Activated naive CD8-positive, alpha-beta T cell (primary cell): ENCODE data around the gene NR2F1.

ENCODE experiments used
- H3K27ac Mint-ChIP-seq: one replicate; pipeline ENCODE4 v1.8.0; 2021; ENCODE audit warnings: mixed read lengths
- H3K27me3 Mint-ChIP-seq: one replicate; pipeline ENCODE4 v1.8.0; 2021; ENCODE audit warnings: mixed read lengths
- H3K36me3 Mint-ChIP-seq: one replicate; pipeline ENCODE4 v1.8.0; 2021; ENCODE audit warnings: mixed read lengths
- H3K4me1 Mint-ChIP-seq: one replicate; pipeline ENCODE4 v1.8.0; 2021; ENCODE audit warnings: low read depth, mixed read lengths
- H3K4me3 Mint-ChIP-seq: one replicate; pipeline ENCODE4 v1.8.0; 2021; ENCODE audit warnings: mild to moderate bottlenecking, mixed read lengths
- H3K9me3 Mint-ChIP-seq: one replicate; pipeline ENCODE4 v1.8.0; 2021; ENCODE audit warnings: low read depth, mixed read lengths

Gene NR2F1

GRCh38 chr5:93604644-93605515 is 21.9 kb downstream of the NR2F1 start:
- no peaks in the 10 kb centered on the region for H3K9me3 Mint-ChIP-seq
- no peak overlapping the region for H3K4me3 Mint-ChIP-seq
- peaks cover 20% of the 10 kb centered on the region for H3K4me1 Mint-ChIP-seq
- H3K27me3 Mint-ChIP-seq = peaks cover 59% of the 10 kb centered on the region
- H3K27ac Mint-ChIP-seq = no peak overlapping the region
- H3K36me3 Mint-ChIP-seq = no peaks in the 10 kb centered on the region

- H3K4me3 Mint-ChIP-seq = no peak overlapping the region
- H3K27ac Mint-ChIP-seq = no peak overlapping the region
- H3K27me3 Mint-ChIP-seq = peaks cover 69% of the 10 kb centered on the region
- no peaks in the 10 kb centered on the region for H3K36me3 Mint-ChIP-seq
- peaks cover 20% of the 10 kb centered on the region for H3K4me1 Mint-ChIP-seq
- no peaks in the 10 kb centered on the region for H3K9me3 Mint-ChIP-seq
Measured at GRCh38 chr5:93606382-93606752, 23.3 kb downstream of the NR2F1 start.

- peaks cover 18% of the 10 kb centered on the region for H3K4me1 Mint-ChIP-seq
- H3K36me3 Mint-ChIP-seq = no peaks in the 10 kb centered on the region
- H3K4me3 Mint-ChIP-seq = peak overlapping the region; percentile 23
- peaks cover 68% of the 10 kb centered on the region for H3K27me3 Mint-ChIP-seq
- no peak overlapping the region for H3K27ac Mint-ChIP-seq
- no peaks in the 10 kb centered on the region for H3K9me3 Mint-ChIP-seq
Measured at GRCh38 chr5:93607367-93608258, 24.6 kb downstream of the NR2F1 start.

- no peaks in the 10 kb centered on the region for H3K36me3 Mint-ChIP-seq
- H3K27ac Mint-ChIP-seq = no peak overlapping the region
- H3K4me3 Mint-ChIP-seq = no peak overlapping the region
- H3K4me1 Mint-ChIP-seq = peaks cover 16% of the 10 kb centered on the region
- peaks cover 69% of the 10 kb centered on the region for H3K27me3 Mint-ChIP-seq
- H3K9me3 Mint-ChIP-seq = no peaks in the 10 kb centered on the region
Measured at GRCh38 chr5:93608855-93609254, 25.8 kb downstream of the NR2F1 start.

- peaks cover 14% of the 10 kb centered on the region for H3K4me1 Mint-ChIP-seq
- H3K36me3 Mint-ChIP-seq = peaks cover 2% of the 10 kb centered on the region
- H3K27me3 Mint-ChIP-seq = peaks cover 73% of the 10 kb centered on the region
- no peak overlapping the region for H3K4me3 Mint-ChIP-seq
- no peaks in the 10 kb centered on the region for H3K9me3 Mint-ChIP-seq
- no peak overlapping the region for H3K27ac Mint-ChIP-seq
Measured at GRCh38 chr5:93609762-93610161, 26.7 kb downstream of the NR2F1 start.

- Mint-ChIP-seq H3K4me1 (peaks cover 13% of the 10 kb centered on the region), H3K4me3 (no peak overlapping the region), H3K27ac (no peak overlapping the region), H3K9me3 (no peaks in the 10 kb centered on the region), H3K36me3 (peaks cover 4% of the 10 kb centered on the region), H3K27me3 (peaks cover 64% of the 10 kb centered on the region)
Measured at GRCh38 chr5:93610581-93611272, 27.7 kb downstream of the NR2F1 start.

- peaks cover 60% of the 10 kb centered on the region for H3K27me3 Mint-ChIP-seq
- peaks cover 4% of the 10 kb centered on the region for H3K36me3 Mint-ChIP-seq
- H3K27ac Mint-ChIP-seq = no peak overlapping the region
- peaks cover 13% of the 10 kb centered on the region for H3K4me1 Mint-ChIP-seq
- no peaks in the 10 kb centered on the region for H3K9me3 Mint-ChIP-seq
- H3K4me3 Mint-ChIP-seq = no peak overlapping the region
Measured at GRCh38 chr5:93611273-93611975, 28.4 kb downstream of the NR2F1 start.

- peaks cover 55% of the 10 kb centered on the region for H3K27me3 Mint-ChIP-seq
- no peak overlapping the region for H3K4me3 Mint-ChIP-seq
- H3K36me3 Mint-ChIP-seq = peaks cover 4% of the 10 kb centered on the region
- no peak overlapping the region for H3K27ac Mint-ChIP-seq
- H3K4me1 Mint-ChIP-seq = peaks cover 13% of the 10 kb centered on the region
- H3K9me3 Mint-ChIP-seq = no peaks in the 10 kb centered on the region
Measured at GRCh38 chr5:93611976-93612854, 29.2 kb downstream of the NR2F1 start.

GRCh38 chr5:93612855-93613243 is 29.8 kb downstream of the NR2F1 start:
- no peak overlapping the region for H3K4me3 Mint-ChIP-seq
- no peaks in the 10 kb centered on the region for H3K9me3 Mint-ChIP-seq
- H3K36me3 Mint-ChIP-seq = peaks cover 4% of the 10 kb centered on the region
- no peak overlapping the region for H3K27ac Mint-ChIP-seq
- peaks cover 51% of the 10 kb centered on the region for H3K27me3 Mint-ChIP-seq
- H3K4me1 Mint-ChIP-seq = peaks cover 8% of the 10 kb centered on the region

- Mint-ChIP-seq H3K4me1 (peaks cover 17% of the 10 kb centered on the region), H3K4me3 (no peak overlapping the region), H3K27ac (no peak overlapping the region), H3K9me3 (no peaks in the 10 kb centered on the region), H3K27me3 (peaks cover 23% of the 10 kb centered on the region), H3K36me3 (peaks cover 9% of the 10 kb centered on the region)
Measured at GRCh38 chr5:93616538-93617174, 33.6 kb downstream of the NR2F1 start.

- peaks cover 7% of the 10 kb centered on the region for H3K36me3 Mint-ChIP-seq
- H3K27me3 Mint-ChIP-seq = peaks cover 3% of the 10 kb centered on the region
- peak overlapping the region; percentile 95 for H3K4me3 Mint-ChIP-seq
- H3K4me1 Mint-ChIP-seq = peaks cover 27% of the 10 kb centered on the region
- H3K27ac Mint-ChIP-seq = no peak overlapping the region
- no peaks in the 10 kb centered on the region for H3K9me3 Mint-ChIP-seq
Measured at GRCh38 chr5:93620487-93621326, 37.7 kb downstream of the NR2F1 start.

GRCh38 chr5:93621327-93621798 is 38.3 kb downstream of the NR2F1 start:
- Mint-ChIP-seq H3K27me3 (peaks cover 3% of the 10 kb centered on the region), H3K27ac (no peak overlapping the region), H3K9me3 (no peaks in the 10 kb centered on the region), H3K36me3 (peaks cover 7% of the 10 kb centered on the region), H3K4me3 (peak overlapping the region; percentile 51), H3K4me1 (peaks cover 27% of the 10 kb centered on the region)
